T-helper 1 cell treated with Interleukin-12 subunit alpha and Interleukin-12 subunit beta and Interleukin-4 antibody, amounts not matched to agents 30 ng/mL and 1 ng/mL, for 36 hours (primary cell): ENCODE measurements around the gene PRKAR1B. TPM values are rescaled to one million over a fixed set of nuclear protein-coding genes. Genes with fewer than 3 reads are reported as not detected.

ENCODE experiments used
- intact Hi-C: fragments of 100-400 bp; cut with micrococcal nuclease; formaldehyde crosslinking; loops from one replicate; pipeline ENCODE4 v1.15.1; 2024
- total RNA-seq: library from RNA; stranded (reverse); gene quantifications from 2 replicates; pipeline ENCODE4 v1.2.3, GENCODE V29; 2022

The PRKAR1B gene
- total RNA-seq, 1 donor from 2014 or later = 25.2 TPM

DNA sequence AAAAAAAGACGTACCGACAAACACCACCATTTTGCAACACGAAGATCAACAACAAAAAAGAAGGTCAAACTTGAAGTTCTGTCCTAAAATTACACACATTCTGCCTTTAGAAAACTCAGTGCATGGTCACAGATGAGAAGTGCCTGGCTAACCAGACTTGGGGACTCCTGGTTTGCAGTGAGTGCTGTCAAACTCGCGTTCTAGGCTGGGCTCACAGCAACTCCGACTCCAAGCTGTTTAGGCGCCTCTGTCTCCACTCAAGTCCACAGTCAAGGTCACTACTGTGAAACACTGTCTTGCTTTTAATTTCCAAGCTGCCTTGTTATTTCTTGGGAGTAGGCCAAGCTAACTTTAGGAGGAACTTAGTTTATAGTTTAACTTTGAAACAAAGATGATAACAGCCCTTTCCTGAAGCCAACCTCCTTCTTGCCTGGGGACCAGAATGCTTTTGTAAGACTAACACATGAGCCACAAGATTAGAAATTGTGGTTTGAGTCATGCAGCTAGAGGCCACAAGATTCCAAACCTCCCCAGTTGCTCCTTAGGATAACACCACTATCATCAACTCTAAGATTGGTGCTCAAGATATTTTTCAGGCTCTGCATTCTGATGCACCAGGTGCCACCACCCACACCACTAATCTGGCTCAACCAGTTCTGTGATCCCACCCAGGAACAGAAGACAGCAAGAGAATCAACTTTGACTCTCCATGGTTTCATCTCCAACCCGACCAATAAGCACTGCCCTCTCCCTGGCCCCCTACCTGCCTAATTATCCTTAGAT is 1.7 kb downstream of the PRKAR1B start:
- intact Hi-C loops = loop anchor here (1.0 to 5.0 kb wide), 9 partner anchors 107 to 1832 kb away; partner anchors contain the start of genes BRAT1, GET4, IQCE and SUN1

DNA sequence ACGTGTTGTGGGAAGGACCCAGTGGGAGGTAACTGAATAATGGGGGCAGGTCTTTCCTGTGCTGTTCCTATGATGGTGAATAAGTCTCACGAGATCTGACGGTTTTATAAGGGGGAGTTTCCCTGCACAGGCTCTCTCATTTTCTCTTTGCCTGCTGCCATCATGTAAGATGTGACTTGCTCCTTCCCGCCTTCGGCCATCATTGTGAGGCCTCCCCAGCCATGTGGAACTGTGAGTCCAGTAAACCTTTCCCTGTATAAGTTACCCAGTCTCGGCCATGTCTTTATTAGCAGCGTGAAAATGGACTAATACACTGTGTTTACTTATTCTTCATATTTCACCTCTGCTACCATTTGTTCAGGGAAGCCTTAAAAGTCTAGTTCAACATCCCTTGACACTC is 2.8 kb downstream of the PRKAR1B start:
- intact Hi-C loops = no loop called here

DNA sequence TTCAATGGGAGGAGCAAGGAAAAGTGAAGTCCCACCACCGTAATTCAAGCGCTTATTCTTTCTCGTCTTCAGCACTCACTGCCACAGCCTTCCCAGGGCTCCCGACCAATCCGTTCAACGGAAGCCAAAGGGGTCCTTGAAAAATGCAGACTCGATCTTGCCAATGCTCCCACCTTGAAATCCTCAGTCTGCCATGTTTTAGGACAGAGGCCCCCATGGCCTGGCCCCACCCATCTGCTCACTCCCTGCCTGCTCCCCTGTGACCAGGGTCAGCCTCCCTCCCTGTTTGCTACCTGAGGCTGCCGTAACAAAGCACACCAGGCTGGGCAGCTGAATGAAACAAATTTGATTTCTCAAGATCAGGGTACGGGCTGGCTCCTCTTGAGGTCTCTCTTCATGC is 3.5 kb downstream of the PRKAR1B start:
- intact Hi-C loops = no loop called here

DNA sequence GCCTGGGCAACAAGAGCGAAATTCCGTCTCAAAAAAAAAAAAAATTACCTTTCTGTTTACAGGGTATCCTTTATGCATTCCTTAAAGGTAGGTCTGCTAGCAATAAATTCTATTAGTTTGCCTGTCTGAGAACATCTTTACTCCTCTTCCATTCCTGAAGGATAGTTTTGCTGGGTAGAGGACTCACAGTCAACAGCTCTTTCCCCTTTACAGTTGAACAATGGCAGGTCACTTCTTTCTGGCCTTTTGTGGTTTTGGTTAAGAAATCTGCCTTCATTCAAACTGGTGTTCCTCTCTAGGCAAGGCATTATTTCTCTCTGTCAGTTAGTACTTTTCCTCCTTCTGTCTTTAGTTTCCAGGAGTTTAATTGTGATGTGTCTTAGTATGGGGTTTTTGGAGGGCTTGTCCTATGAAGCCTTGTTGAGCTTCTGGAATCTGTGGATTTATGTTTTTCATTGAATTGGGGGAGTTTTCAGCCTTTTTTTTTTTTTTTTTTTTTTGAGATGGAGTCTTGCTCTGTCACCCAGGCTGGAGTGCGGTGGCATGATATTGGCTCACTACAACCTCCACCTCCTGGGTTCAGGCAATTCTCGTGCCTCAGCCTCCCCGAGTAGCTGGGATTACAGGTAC is 5.3 kb downstream of the PRKAR1B start:
- intact Hi-C loops = no loop called here

DNA sequence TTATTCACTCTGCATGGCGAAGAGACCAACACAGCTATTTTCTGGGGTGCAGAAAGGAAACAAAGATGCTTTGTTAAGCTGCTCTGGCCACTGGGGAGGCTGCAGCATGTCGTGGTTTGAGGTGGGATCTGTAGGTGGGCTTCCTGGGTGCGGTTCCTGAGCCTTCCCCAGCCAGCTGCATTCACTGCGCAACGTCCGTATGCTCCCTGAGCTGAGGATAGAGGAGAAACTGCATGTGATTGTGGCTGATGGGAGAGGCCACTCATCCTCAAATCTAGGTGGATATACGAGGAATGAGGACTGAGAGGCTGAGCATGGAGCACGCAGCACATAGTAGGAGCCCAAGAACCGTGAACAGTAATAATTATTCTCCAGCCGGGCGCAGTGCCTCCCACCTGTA is 10.4 kb downstream of the PRKAR1B start:
- intact Hi-C loops = no loop called here

DNA sequence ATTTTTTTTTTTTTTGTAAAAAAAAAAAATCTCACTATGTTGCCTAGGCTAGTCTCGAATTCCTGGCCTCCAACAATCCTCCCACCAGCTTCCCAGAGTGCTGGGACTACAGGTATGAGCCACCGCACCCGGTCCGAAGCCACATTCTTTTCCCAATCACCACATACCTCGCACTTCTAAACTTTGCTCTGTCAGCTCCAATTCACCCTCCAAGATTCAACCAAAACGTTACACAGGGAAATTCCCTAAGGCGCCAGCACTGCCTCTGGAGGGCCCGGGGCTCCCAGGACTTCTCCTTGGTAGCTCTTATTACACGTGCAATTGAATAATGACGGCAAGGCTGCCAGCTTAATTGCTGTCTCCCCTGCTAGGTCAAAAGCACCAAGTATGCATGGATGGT is 10.9 kb downstream of the PRKAR1B start:
- intact Hi-C loops = no loop called here

DNA sequence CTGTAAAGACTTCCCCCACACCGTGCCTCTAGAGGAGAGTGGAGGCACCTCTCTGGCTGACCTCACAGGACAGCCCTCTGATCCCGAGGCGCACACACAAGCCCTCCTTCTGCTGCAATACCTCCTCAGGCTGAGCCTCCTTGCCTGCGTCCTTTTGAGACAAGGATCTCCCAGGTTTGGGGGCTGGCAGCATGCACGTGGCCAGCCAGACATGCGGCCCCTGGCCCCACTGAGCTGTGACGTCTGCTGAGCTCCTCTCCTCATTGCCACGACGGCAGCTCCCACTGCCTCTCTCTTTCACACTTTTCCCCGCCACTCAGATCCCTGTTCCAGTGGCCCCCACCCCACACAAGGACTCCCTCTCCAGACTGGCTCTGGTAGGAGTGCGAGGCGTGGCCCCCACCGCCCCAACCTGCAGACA is 12.8 kb downstream of the PRKAR1B start:
- intact Hi-C loops = no loop called here

DNA sequence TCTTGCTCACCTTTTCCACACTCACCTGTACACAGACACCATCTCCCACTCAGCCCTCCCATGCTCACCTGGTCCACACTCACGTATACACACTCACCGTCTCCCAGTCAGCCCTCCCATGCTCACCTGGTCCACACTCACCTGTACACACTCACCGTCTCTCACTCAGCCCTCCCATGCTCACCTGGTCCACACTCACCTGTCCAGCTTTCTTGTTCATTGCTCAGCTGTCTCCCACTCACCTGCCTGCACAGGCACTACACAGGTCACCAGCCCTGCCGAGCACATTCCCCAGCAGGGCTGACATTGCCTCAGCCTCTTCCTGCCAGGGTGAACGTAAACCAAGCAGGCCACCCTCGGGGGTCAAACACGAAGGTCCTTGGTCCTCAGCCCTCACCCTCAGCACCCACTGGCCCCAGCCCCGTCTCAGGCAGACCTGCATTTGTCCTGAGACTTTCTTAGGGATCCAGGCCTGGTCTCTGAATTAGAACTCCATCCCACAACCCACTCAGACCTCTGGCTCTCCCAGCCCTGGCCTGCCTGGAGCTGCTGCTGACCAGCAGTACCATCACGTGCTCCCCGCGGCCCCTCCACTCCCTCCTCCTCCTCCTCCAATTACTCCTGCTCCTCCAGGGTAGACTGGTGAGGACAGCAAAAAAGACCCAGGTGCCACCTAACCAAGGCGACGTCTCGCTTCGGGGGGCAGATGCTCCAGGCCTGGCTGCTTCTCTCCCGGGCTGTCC is 13.4 kb downstream of the PRKAR1B start:
- intact Hi-C loops = no loop called here

DNA sequence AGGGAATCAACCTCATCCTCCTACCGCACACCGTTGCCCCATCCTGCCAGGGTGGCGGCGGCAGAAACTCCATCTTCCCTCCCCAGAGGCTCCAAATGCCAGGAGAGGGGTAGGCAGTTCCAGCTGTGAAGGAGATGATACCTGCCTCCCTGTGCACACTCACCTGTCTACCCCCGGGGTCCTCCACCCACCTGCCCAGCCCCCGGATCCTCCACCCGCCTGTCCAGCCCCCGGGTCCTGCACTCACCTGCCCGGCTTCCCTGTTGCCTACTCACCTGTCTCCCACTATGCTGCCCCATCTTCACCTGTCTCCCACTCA is 14.0 kb downstream of the PRKAR1B start:
- intact Hi-C loops = no loop called here

DNA sequence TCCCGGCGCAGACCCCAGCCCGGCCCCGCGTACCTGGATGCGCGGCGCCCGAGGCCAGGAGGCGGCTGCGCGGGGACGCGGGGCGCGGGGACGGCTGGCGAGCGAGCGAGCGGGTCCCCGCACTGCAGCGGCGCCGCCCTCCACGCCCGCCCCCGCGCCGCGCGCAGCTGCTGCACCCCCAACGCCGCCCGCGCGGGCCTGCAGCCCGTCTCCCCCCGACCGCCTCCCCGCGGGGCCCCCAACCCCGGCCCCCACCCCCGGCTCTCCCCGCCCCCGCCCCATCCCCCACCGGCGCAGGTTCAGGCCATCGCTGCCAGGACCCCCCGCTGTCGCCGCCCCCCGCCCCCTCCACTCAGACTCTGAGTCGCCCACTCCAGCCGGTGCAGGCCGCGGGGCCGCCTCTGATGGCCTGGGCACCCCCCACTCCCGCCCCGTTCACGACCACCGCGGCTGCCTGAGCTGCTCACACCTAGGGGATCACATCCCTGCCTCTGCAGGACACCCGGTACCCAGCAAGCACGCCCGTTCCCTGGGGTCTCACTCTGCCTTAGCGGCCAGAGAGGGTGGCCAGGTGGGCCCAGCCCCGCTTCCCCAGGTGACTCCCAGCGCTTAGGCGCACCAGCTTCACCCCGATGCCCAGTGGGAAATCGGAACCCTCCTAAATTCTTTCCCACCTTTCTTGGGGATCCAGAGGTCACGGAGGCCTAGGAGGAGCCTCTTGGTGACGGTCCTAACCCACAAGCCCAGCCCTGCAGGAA is 14.5 kb downstream of the PRKAR1B start:
- intact Hi-C loops = no loop called here

DNA sequence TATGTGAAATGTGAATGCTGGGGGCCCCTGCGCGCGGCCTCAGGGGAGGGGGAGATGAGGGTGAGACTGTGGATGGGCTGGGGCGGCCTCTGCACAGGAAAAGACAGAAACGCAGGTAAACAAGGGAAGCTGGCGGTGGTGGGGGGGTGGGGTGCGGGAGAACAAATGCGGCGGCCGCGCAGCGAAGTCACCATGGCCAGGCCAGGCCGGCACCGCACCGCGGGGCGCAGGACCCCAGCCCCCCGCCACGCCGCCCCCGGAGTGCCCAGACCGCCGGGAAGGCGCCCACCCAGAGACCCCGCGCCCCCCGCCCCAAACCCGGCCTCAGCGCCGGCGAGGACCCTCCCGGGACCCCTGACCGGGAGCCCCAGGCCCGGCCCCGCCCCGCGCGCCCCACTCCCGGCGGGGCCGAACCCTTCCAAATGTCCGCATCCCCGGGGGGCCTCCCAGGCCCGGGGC is 15.1 kb downstream of the PRKAR1B start:
- intact Hi-C loops = no loop called here

DNA sequence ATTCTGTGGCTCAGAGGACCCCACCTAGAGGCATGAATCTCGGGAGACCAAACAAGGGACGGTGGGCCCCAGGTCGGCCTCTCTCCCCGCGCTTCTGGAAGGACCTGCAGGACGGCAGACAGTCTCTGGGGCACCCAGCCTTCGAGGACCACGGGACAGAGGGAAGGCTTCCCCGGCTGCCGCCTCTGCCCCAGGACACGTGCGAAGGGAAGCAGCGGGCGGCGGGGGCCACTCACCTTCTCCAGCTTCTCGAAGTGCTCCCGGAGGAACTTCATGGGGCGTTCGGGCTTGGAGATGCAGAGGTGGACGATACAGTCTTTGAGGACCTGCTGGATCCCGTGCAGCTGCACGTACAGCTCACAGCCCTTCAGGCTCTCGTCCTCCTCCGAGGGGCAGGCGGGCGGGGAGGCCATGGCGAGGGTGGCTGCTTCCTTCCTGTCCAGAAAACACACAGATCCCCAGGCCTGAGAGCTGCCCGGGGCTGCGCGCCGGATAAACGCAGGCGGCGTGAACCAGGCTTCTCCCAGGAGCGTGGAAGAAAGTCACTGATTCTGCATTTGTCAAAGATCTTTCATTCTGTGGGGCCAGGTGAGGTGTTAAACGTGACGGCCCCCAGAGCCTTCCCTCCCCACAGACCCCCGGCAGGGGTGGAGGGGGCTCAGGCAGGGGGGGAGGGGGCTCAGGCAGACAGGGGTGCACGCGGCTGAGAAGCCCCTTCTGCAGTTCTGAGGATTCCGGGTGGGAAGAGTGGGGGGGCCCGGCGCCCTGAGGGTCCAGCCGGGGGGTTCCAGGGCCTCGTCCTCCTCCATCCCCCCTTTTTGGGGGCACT is 15.8 kb downstream of the PRKAR1B start:
- intact Hi-C loops = no loop called here

DNA sequence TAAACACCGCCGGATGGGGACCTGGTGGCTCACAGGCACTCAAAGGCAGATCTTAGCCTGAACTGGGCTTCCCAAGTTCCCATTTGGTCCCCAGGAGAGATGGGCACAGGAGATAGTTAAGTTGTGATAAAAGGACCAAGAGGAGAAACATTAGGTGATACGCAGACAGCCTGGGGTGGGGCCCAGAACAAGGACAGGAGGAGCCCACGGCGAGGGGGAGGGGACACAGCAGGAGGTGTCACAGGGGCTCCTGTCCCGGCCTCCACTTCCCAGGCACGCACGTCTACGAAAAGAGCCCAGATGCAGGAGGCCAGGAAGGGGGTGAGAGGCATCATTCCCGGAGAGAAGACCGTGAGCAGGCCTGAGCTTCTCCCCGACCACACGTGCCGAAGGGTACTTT is 16.9 kb downstream of the PRKAR1B start:
- intact Hi-C loops = no loop called here

DNA sequence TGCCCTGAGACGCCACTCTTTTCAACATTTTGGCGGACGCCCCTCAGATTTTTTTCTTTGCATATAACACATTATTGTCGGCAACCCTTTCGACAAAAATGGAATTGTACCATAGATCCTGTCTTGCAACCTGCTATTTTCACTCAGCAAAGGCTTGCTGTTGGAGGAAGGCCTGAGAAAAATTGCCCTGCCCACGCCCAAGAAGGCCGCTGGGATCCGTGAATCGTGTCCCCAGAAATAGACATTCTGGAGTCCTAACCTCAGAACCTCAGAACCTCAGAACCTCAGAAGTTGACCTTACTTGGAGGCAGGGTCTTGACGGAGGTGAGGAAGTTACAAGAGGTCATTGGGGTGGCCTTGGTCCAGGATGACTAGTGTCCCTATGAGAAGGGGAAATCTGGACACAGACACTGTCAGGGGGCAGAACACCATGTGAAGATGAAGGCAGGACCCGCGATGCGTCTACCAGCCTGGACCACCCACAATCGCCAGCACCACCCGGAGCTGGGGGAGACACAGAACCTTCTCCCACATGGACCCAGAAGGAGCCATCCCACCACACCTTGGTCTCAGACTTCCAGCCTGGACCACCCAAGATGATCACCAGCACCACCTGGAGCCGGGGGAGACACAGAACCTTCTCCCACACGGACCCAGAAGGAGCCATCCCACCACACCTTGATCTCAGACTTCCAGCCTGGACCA is 19.6 kb downstream of the PRKAR1B start:
- intact Hi-C loops = no loop called here

DNA sequence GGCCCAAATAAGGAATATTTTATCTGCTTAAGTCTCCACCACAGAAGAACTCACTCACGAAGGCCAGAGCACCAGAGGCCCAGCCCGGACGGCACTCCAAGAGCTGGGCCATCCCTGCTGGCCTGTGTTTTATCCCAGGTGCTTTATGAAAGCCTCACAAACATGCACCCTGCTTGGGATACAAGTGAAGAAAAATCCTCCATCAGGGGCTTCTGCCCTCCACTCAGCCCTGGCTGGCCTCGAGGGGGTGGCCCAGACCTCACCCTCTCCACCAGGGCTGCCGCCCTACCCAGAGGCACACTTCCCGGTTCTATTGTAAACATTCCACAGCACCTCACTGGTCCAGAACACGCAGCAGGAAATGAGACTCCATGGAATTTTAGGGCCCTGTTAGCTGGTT is 20.4 kb downstream of the PRKAR1B start:
- intact Hi-C loops = no loop called here

DNA sequence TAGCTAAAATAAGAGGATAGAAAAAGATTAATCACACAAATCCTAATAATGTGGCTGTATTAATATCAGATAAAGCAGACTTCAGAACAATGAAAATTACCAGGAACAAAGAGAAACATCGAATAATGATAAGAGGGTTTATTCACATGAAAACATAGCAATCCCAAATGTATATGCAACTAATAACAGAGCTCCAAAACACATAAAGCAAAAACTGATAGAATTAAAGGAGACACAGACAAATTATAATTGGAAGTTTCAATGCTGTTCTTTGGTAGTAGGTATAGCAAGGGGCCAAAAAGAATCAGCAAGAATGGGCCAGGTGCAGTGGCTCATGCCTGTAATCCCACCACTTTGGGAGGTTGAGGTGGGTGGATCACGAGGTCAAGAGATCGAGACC is 24.0 kb downstream of the PRKAR1B start:
- intact Hi-C loops = no loop called here

DNA sequence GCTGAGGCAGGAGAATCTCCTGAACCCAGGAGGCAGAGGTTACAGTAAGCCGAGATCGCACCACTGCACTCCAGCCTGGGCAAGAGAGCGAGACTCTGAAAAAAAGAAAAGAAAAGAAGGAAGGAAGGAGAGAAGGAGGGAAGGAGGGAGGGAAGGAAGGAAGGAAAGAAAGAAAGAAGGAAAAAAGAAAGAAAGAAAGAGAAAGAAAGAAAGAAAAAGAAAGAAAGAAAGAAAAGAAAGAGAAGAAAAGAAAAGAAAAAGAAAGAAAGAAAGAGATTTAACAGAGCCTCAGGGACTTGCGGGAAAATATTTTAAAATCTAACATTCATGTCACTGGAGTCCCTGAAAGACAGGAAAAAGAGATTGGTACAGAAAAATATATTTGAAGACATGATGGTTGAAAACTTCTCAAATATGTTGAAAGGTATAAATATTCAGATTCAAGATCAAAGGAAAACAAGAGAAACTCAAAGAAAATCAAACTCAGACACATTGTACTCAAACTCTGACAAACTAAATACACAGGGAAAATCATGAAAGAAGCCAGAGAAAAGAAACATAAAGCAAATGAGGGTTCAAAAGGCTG is 25.9 kb downstream of the PRKAR1B start:
- intact Hi-C loops = no loop called here

DNA sequence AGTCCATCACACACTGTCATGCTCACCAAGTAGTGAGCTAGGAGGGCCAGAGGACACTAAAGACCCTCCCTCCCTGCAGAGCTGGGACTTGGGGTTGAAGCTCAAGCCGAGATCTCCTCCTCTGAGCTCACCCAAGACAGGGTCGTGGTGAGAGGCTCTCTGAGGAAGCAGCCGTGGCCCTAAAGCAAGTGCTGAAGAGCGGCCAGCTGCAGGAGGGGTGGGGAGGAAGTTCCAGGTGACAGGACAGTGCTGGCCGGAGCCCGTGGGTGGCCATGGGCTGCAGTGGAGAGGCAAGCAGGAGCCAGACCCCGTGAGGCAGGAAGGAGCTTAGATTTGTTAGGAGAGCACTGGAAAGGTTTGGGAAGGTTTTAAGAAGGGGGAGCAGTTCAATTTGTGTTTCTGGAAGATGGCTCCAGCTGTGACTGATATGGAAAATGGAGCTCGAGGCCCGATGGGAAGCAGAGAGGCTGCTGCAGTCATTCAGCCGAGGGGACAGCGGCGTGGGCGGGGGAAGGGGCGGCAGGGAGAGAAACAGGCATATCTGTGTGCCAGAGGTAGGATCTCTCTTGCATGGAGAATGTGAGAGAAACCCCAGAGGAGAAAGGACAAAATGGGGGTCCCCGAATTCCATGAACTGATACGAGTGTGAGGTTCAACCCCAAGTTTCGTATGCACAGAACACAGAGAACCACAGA is 27.5 kb downstream of the PRKAR1B start:
- intact Hi-C loops = no loop called here
